ENCODE results near the gene DKKL1. TPM values are rescaled to one million over a fixed set of nuclear protein-coding genes. Genes with fewer than 3 reads are reported as not detected.

Gene DKKL1
- total and polyA plus RNA-seq, 5 donors, result 0.50 to 0.71 (median 0.59) TPM; not detected in 2

- H3K9me3 ChIP-seq (ENCODE audit: control insufficient read depth, low read length), result no peaks in the 10 kb centered on the region
- 89% methylated on average over 12 of the region's 12 CpGs for WGBS
- H3K27me3 ChIP-seq (ENCODE audit: control insufficient read depth, insufficient read depth), result no peaks in the 10 kb centered on the region
- no peaks in the 10 kb centered on the region for H3K4me1 ChIP-seq (ENCODE audit: control insufficient read depth, insufficient read depth, low read length)
- ATAC-seq, result no peak
- no peak overlapping the region for H3K4me3 ChIP-seq (ENCODE audit: low read length)
- H3K27ac ChIP-seq (ENCODE audit: low read length), result no peak overlapping the region
- intact Hi-C loops (cut with DNase I), result no loop called here
- DNase-seq, result no peak
These were observed 15.1 kb upstream of the DKKL1 start for GRCh38 chr19:49348305-49349189.

GRCh38 chr19:49349567-49349966 lies 14.1 kb upstream of the DKKL1 start:
- no peaks in the 10 kb centered on the region for H3K27me3 ChIP-seq (ENCODE audit: control insufficient read depth, insufficient read depth)
- no peaks in the 10 kb centered on the region for H3K4me1 ChIP-seq (ENCODE audit: control insufficient read depth, insufficient read depth, low read length)
- DNase-seq (no peak), ATAC-seq (no peak)
- no peak overlapping the region for H3K4me3 ChIP-seq (ENCODE audit: low read length)
- WGBS, result 89% methylated on average over 2 of the region's 2 CpGs
- no peak overlapping the region for H3K27ac ChIP-seq (ENCODE audit: low read length)
- no peaks in the 10 kb centered on the region for H3K9me3 ChIP-seq (ENCODE audit: control insufficient read depth, low read length)
- intact Hi-C loops (cut with DNase I), result no loop called here

GRCh38 chr19:49355909-49356353 lies 7.7 kb upstream of the DKKL1 start:
- Histone ChIP-seq H3K4me3 (ENCODE audit: low read length) (no peak overlapping the region), H3K4me1 (ENCODE audit: control insufficient read depth, insufficient read depth, low read length) (peaks cover 7% of the 10 kb centered on the region), H3K27me3 (ENCODE audit: control insufficient read depth, insufficient read depth) (no peaks in the 10 kb centered on the region), H3K9me3 (ENCODE audit: control insufficient read depth, low read length) (no peaks in the 10 kb centered on the region), H3K27ac (ENCODE audit: low read length) (no peak overlapping the region)
- WGBS, result 36% methylated on average over 12 of the region's 12 CpGs
- intact Hi-C loops (cut with DNase I), result no loop called here
- peak; percentile 59 to 83 (median 70) for DNase-seq
- peak; percentile 59 to 74 for ATAC-seq

GRCh38 chr19:49356382-49356781 lies 7.3 kb upstream of the DKKL1 start:
- peaks cover 7% of the 10 kb centered on the region for H3K4me1 ChIP-seq (ENCODE audit: control insufficient read depth, insufficient read depth, low read length)
- H3K9me3 ChIP-seq (ENCODE audit: control insufficient read depth, low read length), result no peaks in the 10 kb centered on the region
- H3K27ac ChIP-seq (ENCODE audit: low read length), result peak overlapping the region; percentile 40
- intact Hi-C loops (cut with DNase I), result no loop called here
- ATAC-seq, result no peak
- no peak overlapping the region for H3K4me3 ChIP-seq (ENCODE audit: low read length)
- 30% methylated on average over 7 of the region's 7 CpGs for WGBS
- no peaks in the 10 kb centered on the region for H3K27me3 ChIP-seq (ENCODE audit: control insufficient read depth, insufficient read depth)
- DNase-seq, result no peak

GRCh38 chr19:49357186-49357585 lies 6.5 kb upstream of the DKKL1 start:
- no peaks in the 10 kb centered on the region for H3K9me3 ChIP-seq (ENCODE audit: control insufficient read depth, low read length)
- DNase-seq (peak in 1 of 3 donors; percentile 1), ATAC-seq (no peak)
- no peaks in the 10 kb centered on the region for H3K27me3 ChIP-seq (ENCODE audit: control insufficient read depth, insufficient read depth)
- no peak overlapping the region for H3K27ac ChIP-seq (ENCODE audit: low read length)
- intact Hi-C loops (cut with DNase I), result no loop called here
- WGBS, result 78% methylated on average over 9 of the region's 9 CpGs
- H3K4me3 ChIP-seq (ENCODE audit: low read length), result no peak overlapping the region
- peaks cover 7% of the 10 kb centered on the region for H3K4me1 ChIP-seq (ENCODE audit: control insufficient read depth, insufficient read depth, low read length)

GRCh38 chr19:49359851-49360820 lies 3.5 kb upstream of the DKKL1 start:
- intact Hi-C loops (cut with DNase I), result loop anchor here in 1 of 4 donors (10.0 kb wide), 1 partner anchor 85 kb away; the partner anchor contains the start of gene SLC17A7
- H3K4me3 ChIP-seq (ENCODE audit: low read length), result no peak overlapping the region
- 75% methylated on average over 17 of the region's 17 CpGs for WGBS
- peak overlapping the region; percentile 13 for H3K27ac ChIP-seq (ENCODE audit: low read length)
- H3K4me1 ChIP-seq (ENCODE audit: control insufficient read depth, insufficient read depth, low read length), result peaks cover 7% of the 10 kb centered on the region
- peak in 1 of 3 donors; percentile 57 for DNase-seq
- ATAC-seq, result no peak
- H3K27me3 ChIP-seq (ENCODE audit: control insufficient read depth, insufficient read depth), result no peaks in the 10 kb centered on the region
- H3K9me3 ChIP-seq (ENCODE audit: control insufficient read depth, low read length), result no peaks in the 10 kb centered on the region

GRCh38 chr19:49361438-49362047 lies 2.1 kb upstream of the DKKL1 start:
- peak overlapping the region; percentile 78 for H3K4me3 ChIP-seq (ENCODE audit: low read length)
- DNase-seq (peak; percentile 86 to 96 (median 94)), ATAC-seq (peak; percentile 64 to 65)
- no peaks in the 10 kb centered on the region for H3K27me3 ChIP-seq (ENCODE audit: control insufficient read depth, insufficient read depth)
- no peaks in the 10 kb centered on the region for H3K9me3 ChIP-seq (ENCODE audit: control insufficient read depth, low read length)
- peaks cover 5% of the 10 kb centered on the region for H3K4me1 ChIP-seq (ENCODE audit: control insufficient read depth, insufficient read depth, low read length)
- WGBS, result 2% methylated on average over 27 of the region's 27 CpGs
- intact Hi-C loops (cut with DNase I), result loop anchor here in 1 of 4 donors (10.0 kb wide), 1 partner anchor 83 kb away; the partner anchor contains the start of gene SLC17A7
- peak overlapping the region; percentile 93 for H3K27ac ChIP-seq (ENCODE audit: low read length)

GRCh38 chr19:49362048-49362928 lies 1.4 kb upstream of the DKKL1 start, which contains the start of gene TEAD2:
Gene TEAD2 (minus strand): TSS chr19:49362416. CDS start chr19:49360075, 2,341 bp downstream.
- Histone ChIP-seq H3K27ac (ENCODE audit: low read length) (peak within 1 kb of the TSS; percentile 93), H3K4me1 (ENCODE audit: control insufficient read depth, insufficient read depth, low read length) (no peaks in the 10 kb centered on the region), H3K27me3 (ENCODE audit: control insufficient read depth, insufficient read depth) (no peaks in the 10 kb centered on the region), H3K9me3 (ENCODE audit: control insufficient read depth, low read length) (no peaks in the 10 kb centered on the region), H3K4me3 (ENCODE audit: low read length) (peak within 1 kb of the TSS; percentile 78)
- intact Hi-C loops (cut with DNase I), result loop anchor here in 1 of 4 donors (10.0 kb wide), 1 partner anchor 83 kb away; the partner anchor contains the start of gene SLC17A7
- under 1% methylated on average over 52 of the region's 52 CpGs for WGBS
- ATAC-seq (peak; percentile 65 to 68), DNase-seq (peak; percentile 82 to 93 (median 93))

GRCh38 chr19:49362929-49363267 lies 779 bp upstream of the DKKL1 start:
- WGBS, result under 1% methylated on average over 14 of the region's 14 CpGs
- no peaks in the 10 kb centered on the region for H3K4me1 ChIP-seq (ENCODE audit: control insufficient read depth, insufficient read depth, low read length)
- H3K27me3 ChIP-seq (ENCODE audit: control insufficient read depth, insufficient read depth), result no peaks in the 10 kb centered on the region
- peak overlapping the region; percentile 90 for H3K27ac ChIP-seq (ENCODE audit: low read length)
- ATAC-seq (peak; percentile 2 to 5), DNase-seq (peak; percentile 68 to 85 (median 83))
- peak overlapping the region; percentile 78 for H3K4me3 ChIP-seq (ENCODE audit: low read length)
- H3K9me3 ChIP-seq (ENCODE audit: control insufficient read depth, low read length), result no peaks in the 10 kb centered on the region
- intact Hi-C loops (cut with DNase I), result loop anchor here in 1 of 4 donors (10.0 kb wide), 1 partner anchor 82 kb away; the partner anchor contains the start of gene SLC17A7
